ENCODE results near the gene MGMT.

DNA sequence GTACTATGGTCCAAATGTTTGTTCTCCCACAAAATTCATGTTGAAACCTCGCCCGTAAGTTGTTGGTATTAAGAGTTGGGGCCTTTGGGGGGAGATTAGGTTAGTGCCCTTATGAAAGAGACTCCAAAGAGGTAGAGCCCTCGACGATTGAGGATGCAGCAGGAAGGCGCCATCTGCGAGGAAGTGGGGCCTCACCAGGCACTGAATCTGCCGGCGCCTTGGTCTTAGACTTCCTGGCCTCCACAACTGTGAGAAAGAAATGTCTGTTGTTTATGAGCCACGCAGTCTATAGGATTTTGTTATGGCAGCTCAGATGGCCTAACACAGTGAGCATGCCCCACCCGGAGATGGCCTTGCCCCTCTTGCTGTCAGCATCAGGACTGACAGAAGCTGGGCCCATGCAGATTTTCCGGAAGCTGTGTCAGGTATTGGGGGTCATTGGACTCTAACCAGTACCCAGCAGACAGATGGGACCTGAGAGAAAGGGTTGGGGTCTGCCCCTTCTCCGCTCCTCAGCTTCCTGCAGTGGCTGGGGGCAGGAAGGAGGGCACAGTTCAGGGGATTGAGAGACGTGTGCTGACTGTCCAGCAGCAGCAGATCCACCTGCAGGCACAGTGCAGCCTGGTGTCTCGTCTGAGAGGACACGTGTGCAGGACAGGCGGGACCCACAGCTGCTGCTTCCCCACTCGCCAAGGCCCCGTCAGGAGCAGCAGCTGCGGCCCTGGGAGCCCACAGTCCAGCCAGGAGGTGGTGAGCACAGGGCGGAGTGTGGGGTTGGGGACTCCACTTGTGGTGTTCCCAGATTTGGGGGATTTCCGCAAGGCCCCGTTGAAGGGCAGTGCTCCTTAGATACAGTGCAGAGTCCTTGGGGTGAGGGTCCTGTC, 47.8 kb downstream of the MGMT start:
- TF ChIP-seq, protein P1, sequence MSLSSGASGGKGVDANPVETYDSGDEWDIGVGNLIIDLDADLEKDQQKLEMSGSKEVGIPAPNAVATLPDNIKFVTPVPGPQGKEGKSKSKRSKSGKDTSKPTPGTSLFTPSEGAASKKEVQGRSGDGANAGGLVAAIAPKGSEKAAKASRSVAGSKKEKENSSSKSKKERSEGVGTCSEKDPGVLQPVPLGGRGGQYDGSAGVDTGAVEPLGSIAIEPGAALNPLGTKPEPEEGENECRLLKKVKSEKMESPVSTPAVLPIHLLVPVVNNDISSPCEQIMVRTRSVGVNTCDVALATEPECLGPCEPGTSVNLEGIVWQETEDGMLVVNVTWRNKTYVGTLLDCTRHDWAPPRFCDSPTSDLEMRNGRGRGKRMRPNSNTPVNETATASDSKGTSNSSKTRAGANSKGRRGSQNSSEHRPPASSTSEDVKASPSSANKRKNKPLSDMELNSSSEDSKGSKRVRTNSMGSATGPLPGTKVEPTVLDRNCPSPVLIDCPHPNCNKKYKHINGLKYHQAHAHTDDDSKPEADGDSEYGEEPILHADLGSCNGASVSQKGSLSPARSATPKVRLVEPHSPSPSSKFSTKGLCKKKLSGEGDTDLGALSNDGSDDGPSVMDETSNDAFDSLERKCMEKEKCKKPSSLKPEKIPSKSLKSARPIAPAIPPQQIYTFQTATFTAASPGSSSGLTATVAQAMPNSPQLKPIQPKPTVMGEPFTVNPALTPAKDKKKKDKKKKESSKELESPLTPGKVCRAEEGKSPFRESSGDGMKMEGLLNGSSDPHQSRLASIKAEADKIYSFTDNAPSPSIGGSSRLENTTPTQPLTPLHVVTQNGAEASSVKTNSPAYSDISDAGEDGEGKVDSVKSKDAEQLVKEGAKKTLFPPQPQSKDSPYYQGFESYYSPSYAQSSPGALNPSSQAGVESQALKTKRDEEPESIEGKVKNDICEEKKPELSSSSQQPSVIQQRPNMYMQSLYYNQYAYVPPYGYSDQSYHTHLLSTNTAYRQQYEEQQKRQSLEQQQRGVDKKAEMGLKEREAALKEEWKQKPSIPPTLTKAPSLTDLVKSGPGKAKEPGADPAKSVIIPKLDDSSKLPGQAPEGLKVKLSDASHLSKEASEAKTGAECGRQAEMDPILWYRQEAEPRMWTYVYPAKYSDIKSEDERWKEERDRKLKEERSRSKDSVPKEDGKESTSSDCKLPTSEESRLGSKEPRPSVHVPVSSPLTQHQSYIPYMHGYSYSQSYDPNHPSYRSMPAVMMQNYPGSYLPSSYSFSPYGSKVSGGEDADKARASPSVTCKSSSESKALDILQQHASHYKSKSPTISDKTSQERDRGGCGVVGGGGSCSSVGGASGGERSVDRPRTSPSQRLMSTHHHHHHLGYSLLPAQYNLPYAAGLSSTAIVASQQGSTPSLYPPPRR (CRISPR knock-in tag; IDR thresholded peaks at IDR 0.05; ENCODE audit: borderline replicate concordance), result no peak
- TF ChIP-seq GATAD2A (IDR thresholded peaks at IDR 0.05) (no peak), POLR2AphosphoS5 (IDR thresholded peaks at IDR 0.05; ENCODE audit: control insufficient read depth, insufficient read depth, low read depth, low read length) (no peak)
- TF ChIP-seq, protein P2, sequence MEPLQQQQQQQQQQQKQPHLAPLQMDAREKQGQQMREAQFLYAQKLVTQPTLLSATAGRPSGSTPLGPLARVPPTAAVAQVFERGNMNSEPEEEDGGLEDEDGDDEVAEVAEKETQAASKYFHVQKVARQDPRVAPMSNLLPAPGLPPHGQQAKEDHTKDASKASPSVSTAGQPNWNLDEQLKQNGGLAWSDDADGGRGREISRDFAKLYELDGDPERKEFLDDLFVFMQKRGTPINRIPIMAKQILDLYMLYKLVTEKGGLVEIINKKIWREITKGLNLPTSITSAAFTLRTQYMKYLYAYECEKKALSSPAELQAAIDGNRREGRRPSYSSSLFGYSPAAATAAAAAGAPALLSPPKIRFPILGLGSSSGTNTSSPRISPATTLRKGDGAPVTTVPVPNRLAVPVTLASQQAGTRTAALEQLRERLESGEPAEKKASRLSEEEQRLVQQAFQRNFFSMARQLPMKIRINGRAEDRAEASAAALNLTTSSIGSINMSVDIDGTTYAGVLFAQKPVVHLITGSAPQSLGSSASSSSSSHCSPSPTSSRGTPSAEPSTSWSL (CRISPR knock-in tag; IDR thresholded peaks at IDR 0.05; ENCODE audit: borderline replicate concordance), result no peak

Measured in K562 (cell line).